ENCODE data around the gene PROSER2. TPM values are rescaled to one million over a fixed set of nuclear protein-coding genes. Genes with fewer than 3 reads are reported as not detected.

Gene PROSER2
- total and polyA plus RNA-seq, 12 donors: 0.34 to 1.6 (median 0.76) TPM

DNA sequence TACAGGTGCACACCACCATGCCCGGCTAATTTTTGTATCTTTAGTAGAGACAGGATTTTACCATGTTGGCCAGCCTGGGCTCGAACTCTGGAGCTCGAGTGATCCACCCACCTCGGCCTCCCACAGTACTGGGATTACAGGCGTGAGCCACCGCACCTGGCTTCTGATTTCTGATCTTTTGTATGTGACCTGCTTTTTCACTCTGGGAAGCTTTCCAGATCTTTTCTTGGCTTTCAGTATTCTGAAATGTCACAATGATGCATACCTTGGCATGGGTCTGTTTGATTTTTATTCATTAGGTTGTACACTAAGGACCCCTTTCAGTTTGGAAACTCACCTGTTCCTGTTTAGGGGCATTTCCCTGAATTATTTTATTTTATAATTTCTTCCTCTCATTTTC lies 41.6 kb downstream of the PROSER2 start:
- 77% methylated on average over 6 of the region's 6 CpGs for WGBS, 2 donors
- Histone ChIP-seq H3K4me1 (no peaks in the 10 kb centered on the region), H3K36me3 (peaks cover 0 to 8% (median 0%) of the 10 kb centered on the region in 9 donors), H3K9me3 (no peaks in the 10 kb centered on the region), H3K4me3 (no peak overlapping the region), H3K27me3 (peaks cover 0 to 7% (median 0%) of the 10 kb centered on the region in 7 donors), H3K27ac (no peak overlapping the region)
- DNase-seq (no peak), ATAC-seq (no peak)
- intact Hi-C loops (cut with DNase I): no loop called here
- TF ChIP-seq, protein P1, sequence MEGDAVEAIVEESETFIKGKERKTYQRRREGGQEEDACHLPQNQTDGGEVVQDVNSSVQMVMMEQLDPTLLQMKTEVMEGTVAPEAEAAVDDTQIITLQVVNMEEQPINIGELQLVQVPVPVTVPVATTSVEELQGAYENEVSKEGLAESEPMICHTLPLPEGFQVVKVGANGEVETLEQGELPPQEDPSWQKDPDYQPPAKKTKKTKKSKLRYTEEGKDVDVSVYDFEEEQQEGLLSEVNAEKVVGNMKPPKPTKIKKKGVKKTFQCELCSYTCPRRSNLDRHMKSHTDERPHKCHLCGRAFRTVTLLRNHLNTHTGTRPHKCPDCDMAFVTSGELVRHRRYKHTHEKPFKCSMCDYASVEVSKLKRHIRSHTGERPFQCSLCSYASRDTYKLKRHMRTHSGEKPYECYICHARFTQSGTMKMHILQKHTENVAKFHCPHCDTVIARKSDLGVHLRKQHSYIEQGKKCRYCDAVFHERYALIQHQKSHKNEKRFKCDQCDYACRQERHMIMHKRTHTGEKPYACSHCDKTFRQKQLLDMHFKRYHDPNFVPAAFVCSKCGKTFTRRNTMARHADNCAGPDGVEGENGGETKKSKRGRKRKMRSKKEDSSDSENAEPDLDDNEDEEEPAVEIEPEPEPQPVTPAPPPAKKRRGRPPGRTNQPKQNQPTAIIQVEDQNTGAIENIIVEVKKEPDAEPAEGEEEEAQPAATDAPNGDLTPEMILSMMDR (IDR thresholded peaks at IDR 0.05): no peak

- Histone ChIP-seq H3K4me1 (peaks cover 0 to 6% (median 0%) of the 10 kb centered on the region in 9 donors), H3K27me3 (peaks cover 0 to 8% (median 0%) of the 10 kb centered on the region in 7 donors), H3K9me3 (no peaks in the 10 kb centered on the region), H3K4me3 (no peak overlapping the region), H3K27ac (no peak overlapping the region), H3K36me3 (peaks cover 0 to 8% (median 0%) of the 10 kb centered on the region in 9 donors)
- intact Hi-C loops (cut with DNase I): no loop called here
- no peak for ATAC-seq
- DNase-seq: no peak
- WGBS, 2 donors: 58 to 71% methylated on average over 11 of the region's 11 CpGs
- TF ChIP-seq, protein P1 (IDR thresholded peaks at IDR 0.05): no peak
Measured at GRCh38 chr10:11865561-11865960, 42.4 kb downstream of the PROSER2 start.

- Histone ChIP-seq H3K4me1 (peaks cover 0 to 14% (median 4%) of the 10 kb centered on the region in 9 donors), H3K27me3 (peaks cover 0 to 8% (median 0%) of the 10 kb centered on the region in 7 donors), H3K4me3 (no peak overlapping the region), H3K9me3 (no peaks in the 10 kb centered on the region), H3K36me3 (peaks cover 0 to 4% (median 0%) of the 10 kb centered on the region in 9 donors), H3K27ac (no peak overlapping the region)
- DNase-seq (no peak), ATAC-seq (no peak)
- intact Hi-C loops (cut with DNase I): no loop called here
- WGBS, 2 donors: 92 to 95% methylated on average over 18 of the region's 18 CpGs
- TF ChIP-seq, protein P1 (IDR thresholded peaks at IDR 0.05): no peak
Measured at GRCh38 chr10:11866199-11866925, 43.2 kb downstream of the PROSER2 start.

- ATAC-seq (no peak), DNase-seq (no peak)
- Histone ChIP-seq H3K9me3 (no peaks in the 10 kb centered on the region), H3K4me1 (peaks cover 0 to 24% (median 12%) of the 10 kb centered on the region in 9 donors), H3K36me3 (no peaks in the 10 kb centered on the region), H3K4me3 (no peak overlapping the region), H3K27me3 (peaks cover 0 to 8% (median 0%) of the 10 kb centered on the region in 7 donors), H3K27ac (no peak overlapping the region)
- TF ChIP-seq, protein P1 (IDR thresholded peaks at IDR 0.05): no peak
- intact Hi-C loops (cut with DNase I): no loop called here
- 77 to 88% methylated on average over 12 of the region's 12 CpGs for WGBS, 2 donors
Measured at GRCh38 chr10:11869219-11869618, 46.1 kb downstream of the PROSER2 start.

Measured in heart right ventricle (tissue), 16 donors.